ENCODE results near the gene CELF5.

- no peak for TF ChIP-seq POLR2A (IDR thresholded peaks at IDR 0.05)
- no peak for TF ChIP-seq CTCF (IDR thresholded peaks at IDR 0.05)
Measured at GRCh38 chr19:3213159-3213558, 11.3 kb upstream of the CELF5 start.

Data from ovary (tissue), 3 donors.